ENCODE measurements around the gene ZFYVE21. TPM values are rescaled to one million over a fixed set of nuclear protein-coding genes. Genes with fewer than 3 reads are reported as not detected.
A peak's percentile ranks its signal among the peaks of the same experiment; 100 is the strongest.

The ZFYVE21 gene
- total and polyA plus RNA-seq, 8 donors = 13.7 to 32.6 (median 17.3) TPM

DNA sequence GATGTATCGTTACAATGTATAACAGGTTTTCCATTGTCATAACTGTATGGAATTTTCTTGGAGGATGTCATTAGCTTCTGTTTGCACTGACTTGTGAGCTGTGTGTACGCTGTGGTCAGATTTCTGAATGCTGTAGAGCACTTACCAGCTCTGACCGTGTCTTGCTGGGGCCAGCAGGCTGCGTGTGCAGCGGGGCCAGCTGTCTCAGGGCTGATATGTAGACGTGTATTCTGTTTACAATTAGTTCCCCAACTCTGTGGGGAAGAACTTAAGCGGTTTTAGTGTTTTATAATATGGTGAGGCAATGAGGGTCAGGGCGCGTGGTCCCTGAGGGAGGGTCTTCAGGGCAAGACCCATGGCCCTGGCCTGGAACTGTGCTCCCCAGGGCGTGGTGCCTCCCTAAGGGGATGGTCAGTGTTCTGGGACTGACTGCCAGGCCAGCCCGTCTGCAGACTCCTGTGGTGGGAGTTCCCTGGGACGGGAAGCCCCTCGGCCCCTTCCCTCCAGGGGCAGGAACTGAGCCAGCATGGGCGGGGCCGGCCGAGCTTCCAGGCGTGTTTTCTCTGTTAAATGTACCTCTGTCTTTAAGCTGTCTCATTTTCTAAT is 19.0 kb upstream of the ZFYVE21 start:
- Histone ChIP-seq H3K4me1 (peaks cover 0 to 11% (median 3%) of the 10 kb centered on the region in 3 donors), H3K27me3 (no peaks in the 10 kb centered on the region), H3K36me3 (peaks cover 0 to 14% (median 14%) of the 10 kb centered on the region in 3 donors), H3K4me3 (no peak overlapping the region), H3K27ac (no peak overlapping the region), H3K9me3 (no peaks in the 10 kb centered on the region)
- DNase-seq (peak in 2 of 6 donors; percentile 48 to 60), ATAC-seq (peak in 3 of 4 donors; percentile 15 to 42 (median 21)), FAIRE-seq (no peak)
- 67 to 71% methylated on average over 17 of the region's 17 CpGs for WGBS, 2 donors
- TF ChIP-seq, protein P1, sequence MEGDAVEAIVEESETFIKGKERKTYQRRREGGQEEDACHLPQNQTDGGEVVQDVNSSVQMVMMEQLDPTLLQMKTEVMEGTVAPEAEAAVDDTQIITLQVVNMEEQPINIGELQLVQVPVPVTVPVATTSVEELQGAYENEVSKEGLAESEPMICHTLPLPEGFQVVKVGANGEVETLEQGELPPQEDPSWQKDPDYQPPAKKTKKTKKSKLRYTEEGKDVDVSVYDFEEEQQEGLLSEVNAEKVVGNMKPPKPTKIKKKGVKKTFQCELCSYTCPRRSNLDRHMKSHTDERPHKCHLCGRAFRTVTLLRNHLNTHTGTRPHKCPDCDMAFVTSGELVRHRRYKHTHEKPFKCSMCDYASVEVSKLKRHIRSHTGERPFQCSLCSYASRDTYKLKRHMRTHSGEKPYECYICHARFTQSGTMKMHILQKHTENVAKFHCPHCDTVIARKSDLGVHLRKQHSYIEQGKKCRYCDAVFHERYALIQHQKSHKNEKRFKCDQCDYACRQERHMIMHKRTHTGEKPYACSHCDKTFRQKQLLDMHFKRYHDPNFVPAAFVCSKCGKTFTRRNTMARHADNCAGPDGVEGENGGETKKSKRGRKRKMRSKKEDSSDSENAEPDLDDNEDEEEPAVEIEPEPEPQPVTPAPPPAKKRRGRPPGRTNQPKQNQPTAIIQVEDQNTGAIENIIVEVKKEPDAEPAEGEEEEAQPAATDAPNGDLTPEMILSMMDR (IDR thresholded peaks at IDR 0.05) = no peak
- intact Hi-C loops (cut with DNase I) = no loop called here

DNA sequence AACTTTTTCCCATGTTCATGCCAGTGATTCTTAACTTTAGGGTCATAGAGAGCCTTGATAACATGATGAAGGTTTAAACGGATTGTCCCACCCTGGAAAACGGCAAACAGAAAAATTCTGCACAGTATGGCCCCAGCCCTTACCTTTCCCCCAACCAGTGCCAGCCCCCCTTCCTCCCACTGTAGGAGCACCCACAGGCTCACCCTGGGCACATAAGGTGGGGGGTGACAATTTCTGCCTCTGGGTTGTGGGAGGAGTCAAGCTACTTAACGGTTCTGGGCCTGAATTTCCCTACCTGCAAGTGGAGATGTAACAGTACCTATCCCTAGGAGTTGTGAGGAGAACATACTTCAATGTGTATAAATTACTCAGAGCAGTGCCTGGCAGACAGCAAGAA is 18.4 kb upstream of the ZFYVE21 start:
- Histone ChIP-seq H3K4me3 (no peak overlapping the region), H3K36me3 (peaks cover 0 to 19% (median 14%) of the 10 kb centered on the region in 3 donors), H3K4me1 (peaks cover 0 to 11% (median 3%) of the 10 kb centered on the region in 3 donors), H3K27me3 (no peaks in the 10 kb centered on the region), H3K27ac (no peak overlapping the region), H3K9me3 (no peaks in the 10 kb centered on the region)
- no peak for ATAC-seq
- intact Hi-C loops (cut with DNase I) = no loop called here
- peak in 2 of 6 donors; percentile 9 to 19 for DNase-seq
- FAIRE-seq = no peak
- TF ChIP-seq, protein P1 (IDR thresholded peaks at IDR 0.05) = no peak
- WGBS, 2 donors = 62 to 65% methylated on average over 3 of the region's 3 CpGs

DNA sequence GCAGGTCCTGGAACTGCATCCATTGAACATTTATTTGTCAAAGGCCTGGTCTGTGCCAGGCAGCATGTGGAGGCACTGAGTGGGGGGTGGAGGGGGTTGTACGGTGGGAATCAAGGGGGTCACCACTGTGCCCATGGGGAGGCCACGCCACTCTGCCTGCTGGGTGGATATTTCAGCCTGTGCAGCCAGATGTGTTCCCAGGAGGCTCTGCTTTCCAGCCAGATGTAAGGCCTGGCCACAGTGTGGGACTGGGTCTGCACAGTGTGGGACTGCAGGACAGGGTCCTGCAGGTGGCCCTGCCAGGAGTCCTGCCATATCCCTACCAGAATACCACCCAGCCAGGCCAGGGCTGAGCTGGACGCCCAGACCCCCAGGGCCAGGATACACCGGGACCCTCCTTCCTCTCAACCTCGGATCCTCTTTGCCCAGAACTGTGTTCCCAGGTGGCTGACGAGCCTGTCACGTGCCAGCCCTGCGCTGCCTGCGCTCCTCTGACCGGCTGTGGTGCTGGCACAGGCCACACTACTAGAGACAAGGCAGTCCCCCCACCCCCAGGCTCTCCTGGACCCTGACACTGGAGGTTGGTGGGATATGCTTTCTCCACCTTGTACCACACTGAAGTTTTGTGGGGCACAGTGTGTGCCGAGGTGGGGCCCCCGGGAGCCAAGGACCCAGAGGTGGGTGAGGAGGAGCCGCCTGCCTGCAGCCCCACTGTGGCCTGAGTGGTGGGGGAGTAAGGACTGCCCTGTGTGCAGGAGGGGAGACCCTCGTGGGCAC is 17.8 kb upstream of the ZFYVE21 start:
- intact Hi-C loops (cut with DNase I) = no loop called here
- no peak overlapping the region for H3K27ac ChIP-seq
- ATAC-seq = no peak
- FAIRE-seq = no peak
- TF ChIP-seq, protein P1 (IDR thresholded peaks at IDR 0.05) = no peak
- peak in 2 of 6 donors; percentile 52 to 78 for DNase-seq
- H3K4me3 ChIP-seq = no peak overlapping the region
- WGBS, 2 donors = 83 to 87% methylated on average over 14 of the region's 14 CpGs
- H3K36me3 ChIP-seq = peaks cover 0 to 22% (median 14%) of the 10 kb centered on the region in 3 donors
- H3K9me3 ChIP-seq = no peaks in the 10 kb centered on the region
- H3K4me1 ChIP-seq = peaks cover 0 to 11% (median 3%) of the 10 kb centered on the region in 3 donors
- no peaks in the 10 kb centered on the region for H3K27me3 ChIP-seq

DNA sequence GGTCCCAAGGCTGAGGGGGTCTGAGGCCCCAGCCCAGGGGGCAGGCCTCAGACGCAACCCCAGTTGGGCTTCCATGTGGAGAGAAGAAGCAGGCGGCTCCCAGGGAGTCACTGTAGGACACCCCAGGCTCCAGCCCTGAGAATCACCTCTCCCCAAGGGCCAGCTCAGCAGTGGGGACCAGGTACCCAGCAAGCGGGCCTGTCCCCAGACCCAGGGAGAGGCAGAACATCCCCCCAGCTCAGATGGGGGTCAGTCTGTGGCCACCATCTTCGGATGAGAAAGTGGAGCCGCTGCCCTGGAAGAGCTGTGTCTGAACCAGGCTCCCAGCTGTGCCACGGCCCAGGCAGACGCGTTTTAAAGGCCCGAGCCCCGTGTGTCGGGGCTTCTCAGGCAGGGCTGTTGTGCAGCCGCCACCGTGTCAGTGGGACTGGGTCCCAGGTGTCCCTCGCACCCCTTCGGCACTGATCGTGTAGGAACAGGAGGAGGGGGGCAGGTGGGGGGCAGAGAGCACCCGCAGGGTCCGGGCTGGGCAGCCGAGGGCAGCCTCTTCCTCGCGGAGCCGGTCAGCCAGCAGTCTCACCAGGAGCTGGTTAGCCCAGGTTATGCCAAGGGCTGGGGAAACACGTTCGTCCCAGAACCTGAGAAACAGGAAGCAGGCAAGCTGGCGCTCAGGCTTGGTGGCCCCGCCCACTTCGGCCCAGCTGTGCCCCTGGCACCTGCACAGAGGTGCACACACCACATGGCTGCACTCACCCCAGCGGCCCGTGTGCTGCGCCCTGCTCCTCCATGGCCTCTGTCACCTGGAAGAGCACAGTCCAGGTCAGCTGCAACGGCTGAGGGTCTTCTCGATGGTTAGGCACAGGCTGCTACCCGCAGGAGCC is 17.0 kb upstream of the ZFYVE21 start:
- Histone ChIP-seq H3K27me3 (no peaks in the 10 kb centered on the region), H3K36me3 (peaks cover 0 to 19% (median 12%) of the 10 kb centered on the region in 3 donors), H3K27ac (no peak overlapping the region), H3K4me3 (no peak overlapping the region), H3K9me3 (no peaks in the 10 kb centered on the region), H3K4me1 (peaks cover 0 to 11% (median 3%) of the 10 kb centered on the region in 3 donors)
- WGBS, 2 donors = 51 to 53% methylated on average over 32 to 33 of the region's 33 CpGs
- DNase-seq = peak; percentile 77 to 95 (median 88)
- intact Hi-C loops (cut with DNase I) = no loop called here
- ATAC-seq = peak; percentile 85 to 91 (median 89)
- no peak for FAIRE-seq
- TF ChIP-seq, protein P1 (IDR thresholded peaks at IDR 0.05) = no peak

Data from pancreas (tissue), 10 donors.